GM19438 (cell line): ENCODE measurements around the gene NKAP.
"Not testable (repeated sequence)": the region's sequence is repeated elsewhere in the genome, so short reads cannot be mapped to it uniquely, and the experiment has no call there.

ENCODE experiments used
- ATAC-seq: cut with Tn5 transposase; IDR thresholded peaks from one replicate; pipeline ENCODE4 v1.9.1; 2021; ENCODE audit warnings: low read depth; ENCODE audit not compliant: unreplicated experiment

The NKAP gene

DNA sequence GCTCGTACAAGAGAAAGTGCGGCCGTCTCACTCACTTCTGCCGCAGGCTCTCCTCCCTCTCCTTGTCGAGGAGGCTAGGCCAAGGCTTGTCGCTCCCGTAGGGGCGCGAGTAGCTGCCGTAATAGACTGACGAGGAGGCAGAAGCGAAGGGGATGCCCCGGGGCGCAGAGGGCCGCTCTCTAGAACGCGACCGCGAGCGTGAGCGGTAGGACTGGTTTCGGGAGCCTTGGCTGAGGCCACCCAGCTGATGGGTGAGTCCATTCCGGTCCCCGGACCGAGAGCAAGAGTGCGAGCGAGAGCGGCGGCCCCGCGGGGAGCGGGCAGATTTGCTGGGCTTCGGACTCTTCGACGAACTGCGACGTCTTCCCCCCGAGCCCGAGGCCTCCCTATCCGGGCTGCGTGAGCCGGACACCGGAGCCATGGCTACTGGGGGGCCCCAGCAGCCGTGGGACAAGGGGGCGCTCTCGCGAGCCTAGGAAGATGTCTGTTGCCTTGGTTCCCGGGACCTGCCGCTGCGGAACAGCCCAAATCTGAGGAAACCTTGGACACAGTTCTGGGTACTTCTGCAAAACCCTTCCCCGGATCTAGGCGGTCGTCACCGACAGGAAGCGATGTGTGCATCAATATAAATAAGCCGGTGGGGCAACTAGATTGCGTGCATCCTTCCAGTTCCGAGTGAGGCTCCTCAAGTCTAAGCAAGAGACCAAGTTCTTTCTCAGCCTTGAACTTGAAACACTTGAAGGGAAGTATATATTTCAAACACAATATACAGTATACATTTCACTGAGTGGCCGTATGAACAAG is at the start of gene NKAP:
Gene NKAP (minus strand): TSS at position 567 of the 804 bp plus-strand sequence. CDS start 146 bp downstream, at position 421.
- peak; percentile 81 for ATAC-seq

- ATAC-seq = no peak
These were observed 47.6 kb upstream of the NKAP start for GRCh38 chrX:119991005-119991787.

DNA sequence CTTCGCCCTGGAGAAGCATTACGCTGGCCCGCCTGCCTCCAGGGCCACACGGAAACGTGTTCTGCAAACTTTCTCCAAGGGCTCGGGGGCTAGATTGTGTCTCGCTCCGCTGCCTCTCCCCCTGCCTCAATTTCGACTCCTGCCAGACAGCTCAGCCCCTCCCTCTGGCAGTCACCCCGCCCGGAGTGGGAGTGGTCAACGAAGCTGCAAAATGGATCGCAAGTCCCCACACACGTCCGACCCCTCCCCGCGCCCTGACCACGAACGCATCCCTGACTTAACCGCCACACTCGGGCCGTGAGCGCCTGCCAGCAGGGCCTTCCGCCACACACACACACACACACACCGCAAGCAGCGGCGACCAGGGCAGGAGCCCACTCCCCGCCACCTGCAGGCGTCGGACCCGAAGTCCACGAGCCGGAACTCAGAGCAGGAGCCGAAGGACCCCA is 47.0 kb upstream of the NKAP start:
- no peak for ATAC-seq

GRCh38 chrX:119989905-119990555 is 46.5 kb upstream of the NKAP start:
- no peak for ATAC-seq

- no peak for ATAC-seq
These were observed 42.7 kb upstream of the NKAP start for GRCh38 chrX:119986203-119986602.

DNA sequence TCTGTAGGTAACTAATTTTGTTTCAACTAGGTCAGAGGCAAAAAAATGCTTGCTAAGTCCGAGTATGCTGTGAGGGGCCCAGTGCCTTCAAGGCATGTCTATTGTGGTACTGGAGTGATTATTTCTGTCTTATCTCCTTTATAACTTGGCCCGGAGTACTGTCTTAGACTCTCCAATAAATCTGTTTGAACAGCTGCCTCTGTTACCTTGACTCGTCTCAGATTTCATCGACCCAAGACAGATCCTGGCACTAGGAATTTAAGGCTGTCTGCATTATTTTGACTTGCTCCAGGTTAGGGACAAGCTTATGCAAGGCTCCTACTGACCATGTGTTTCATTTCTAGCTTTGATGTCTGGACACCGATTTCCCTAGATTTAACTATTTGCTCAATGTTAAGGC is 41.1 kb upstream of the NKAP start:
- ATAC-seq = no peak

DNA sequence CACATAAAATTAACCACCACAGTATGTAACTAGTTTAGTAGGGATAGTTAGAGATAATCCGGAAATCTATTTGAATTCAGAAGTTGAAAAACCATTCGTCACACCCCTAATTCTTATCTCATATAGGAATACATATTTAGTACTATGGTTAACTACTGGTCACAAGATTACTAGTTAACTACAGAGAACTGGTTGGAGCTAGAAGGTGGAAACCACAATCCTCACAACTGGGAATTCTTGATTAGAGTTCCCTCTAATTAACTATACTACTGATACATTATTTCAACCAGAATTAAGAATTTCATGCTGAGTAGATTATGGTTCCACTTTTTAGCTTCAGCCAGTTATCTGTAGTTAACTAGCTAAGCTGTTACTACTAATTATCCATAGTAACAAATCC is 39.9 kb upstream of the NKAP start:
- ATAC-seq = no peak

DNA sequence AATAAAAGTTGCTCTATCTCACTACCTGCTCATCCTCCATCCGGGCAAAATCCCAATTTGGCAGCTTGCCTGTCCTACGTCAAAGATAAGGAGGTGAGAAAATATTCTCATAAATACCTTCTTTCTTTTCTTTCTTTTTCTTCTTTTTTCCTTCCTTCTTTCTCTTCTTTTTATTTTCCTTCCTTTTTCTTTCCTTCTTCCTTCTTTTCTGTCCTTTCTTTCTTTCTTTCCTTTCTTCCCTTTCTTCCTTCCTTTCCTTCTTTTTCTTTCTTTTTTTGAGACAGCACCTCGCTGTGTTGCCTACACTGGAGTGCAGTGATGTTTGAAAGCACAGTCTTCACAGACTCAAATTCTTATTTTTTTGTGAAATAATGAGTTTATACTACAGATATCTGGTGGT is 38.6 kb upstream of the NKAP start:
- no peak for ATAC-seq

DNA sequence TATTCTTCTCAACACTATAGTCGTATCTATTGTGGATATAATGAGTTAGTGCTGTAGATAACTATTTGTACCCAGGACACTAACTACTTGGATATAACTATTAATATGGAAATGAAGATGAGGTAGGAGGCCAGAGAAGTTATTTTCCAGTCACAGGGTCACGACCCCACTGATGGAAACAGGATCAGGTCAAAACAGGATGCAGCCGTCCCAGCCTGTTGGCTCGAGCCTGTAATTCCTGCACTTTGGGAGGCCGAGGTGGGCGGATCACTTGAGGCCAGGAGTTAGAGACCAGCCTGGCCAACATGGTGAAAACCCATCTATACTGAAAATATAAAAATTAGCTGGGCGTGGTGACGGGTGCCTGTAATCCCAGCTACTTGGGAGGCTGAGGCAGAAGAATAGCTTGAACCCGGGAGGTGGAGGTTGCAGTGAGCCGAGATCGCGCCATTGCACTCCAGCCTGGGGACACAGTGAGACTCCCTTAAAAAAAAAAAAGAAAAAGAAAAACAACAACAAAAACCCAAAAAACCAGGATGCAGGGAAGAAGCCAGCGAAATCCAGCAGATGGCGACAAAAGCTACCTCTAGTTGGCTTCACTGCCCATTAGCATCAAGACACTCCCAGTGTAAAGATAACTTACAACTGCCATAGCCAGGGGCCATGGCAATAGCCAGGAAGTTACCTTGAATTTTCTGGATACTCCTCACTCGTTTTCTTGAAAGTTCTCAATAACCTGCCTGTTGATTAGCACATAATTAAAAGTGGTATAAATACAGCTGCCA is 37.9 kb upstream of the NKAP start:
- ATAC-seq = no peak

- ATAC-seq = not testable (repeated sequence)
These were observed 33.6 kb upstream of the NKAP start for GRCh38 chrX:119977172-119977571.

DNA sequence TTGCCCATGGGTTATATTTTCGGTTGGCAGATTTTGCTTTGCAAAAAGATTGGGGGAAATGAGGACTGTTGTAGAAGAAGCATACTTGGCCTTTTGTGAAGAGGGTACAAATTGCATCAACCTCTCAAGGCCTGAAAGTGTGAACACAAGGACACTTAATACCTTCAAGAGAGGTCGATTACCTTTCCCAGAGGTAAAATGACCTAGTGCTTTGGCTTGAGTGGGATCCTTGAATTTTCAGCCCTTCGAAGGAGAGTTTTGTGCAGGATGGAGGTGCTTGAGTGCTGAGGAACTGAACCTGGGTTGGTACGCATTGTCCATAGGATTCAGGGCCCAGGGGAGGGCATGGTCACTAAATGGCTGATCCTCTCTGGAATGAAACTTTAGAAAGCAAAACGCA is 27.6 kb upstream of the NKAP start:
- ATAC-seq = no peak

- ATAC-seq = no peak
These were observed 27.0 kb upstream of the NKAP start for GRCh38 chrX:119970574-119970973.

DNA sequence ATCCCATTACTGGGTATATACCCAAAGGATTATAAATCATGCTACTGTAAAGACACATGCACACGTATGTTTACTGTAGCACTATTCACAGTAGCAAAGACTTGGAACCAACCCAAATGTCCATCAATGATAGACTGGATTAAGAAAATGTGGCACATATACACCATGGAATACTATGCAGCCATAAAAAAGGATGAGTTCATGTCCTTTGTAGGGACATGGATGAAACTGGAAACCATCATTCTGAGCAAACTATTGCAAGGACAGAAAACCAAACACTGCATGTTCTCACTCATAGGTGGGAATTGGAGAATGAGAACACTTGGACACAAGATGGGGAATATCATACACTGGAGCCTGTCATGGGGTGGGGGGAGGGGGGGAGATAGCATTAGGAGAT is 23.3 kb upstream of the NKAP start:
- not testable (repeated sequence) for ATAC-seq

GRCh38 chrX:119960625-119961024 is 17.1 kb upstream of the NKAP start:
- no peak for ATAC-seq

DNA sequence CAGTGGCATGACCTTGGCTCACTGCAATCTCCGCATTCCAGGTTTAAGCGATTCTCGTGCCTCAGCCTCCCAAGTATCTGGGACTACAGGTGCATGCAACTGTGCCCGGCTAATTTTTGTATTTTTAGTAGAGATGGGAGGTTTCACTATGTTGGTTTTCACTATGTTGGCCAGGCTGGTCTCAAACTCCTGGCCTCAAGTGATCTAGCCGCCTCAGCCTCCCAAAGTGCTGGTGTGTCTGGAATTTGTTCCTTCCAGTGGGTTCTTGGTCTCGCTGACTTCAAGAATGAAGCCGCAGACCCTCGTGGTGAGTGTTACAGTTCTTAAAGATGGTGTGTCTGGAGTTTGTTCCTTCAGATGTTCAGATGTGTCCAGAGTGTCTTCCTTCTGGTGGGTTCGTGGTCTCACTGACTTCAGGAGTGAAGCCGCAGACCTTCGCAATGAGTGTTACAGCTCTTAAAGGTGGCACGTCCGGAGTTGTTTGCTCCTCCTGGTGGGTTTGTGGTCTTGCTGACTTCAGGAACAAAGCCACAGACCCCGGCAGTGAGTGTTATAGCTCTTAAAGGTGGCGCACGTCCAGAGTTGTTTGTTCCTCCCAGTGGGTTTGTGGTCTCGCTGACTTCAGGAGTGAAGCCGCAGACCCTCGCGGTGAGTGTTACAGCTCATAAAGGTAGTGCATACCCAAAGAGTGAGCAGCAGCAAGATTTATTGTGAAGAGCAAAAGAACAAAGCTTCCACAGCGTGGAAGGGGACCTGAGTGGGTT is 12.4 kb upstream of the NKAP start:
- ATAC-seq = not testable (repeated sequence)

DNA sequence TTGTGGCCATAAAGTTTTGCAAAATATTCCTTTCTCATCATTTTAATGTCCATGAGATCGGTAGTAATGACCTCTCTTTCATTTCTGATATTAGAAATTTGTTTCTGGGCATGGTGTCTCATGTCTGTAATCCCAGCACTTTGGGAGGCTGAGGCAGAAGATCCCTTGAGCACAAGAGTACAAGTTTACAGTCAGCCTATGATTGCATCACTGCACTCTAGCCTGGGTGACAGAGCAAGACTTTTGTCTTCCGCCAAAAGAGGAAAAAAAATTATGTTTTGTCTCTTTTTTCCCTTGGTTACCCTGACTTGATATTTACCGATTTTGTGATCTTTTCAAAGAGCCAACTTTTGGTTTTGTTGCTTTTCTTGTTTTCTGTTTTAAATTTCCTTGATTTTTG is 10.8 kb upstream of the NKAP start:
- no peak for ATAC-seq

DNA sequence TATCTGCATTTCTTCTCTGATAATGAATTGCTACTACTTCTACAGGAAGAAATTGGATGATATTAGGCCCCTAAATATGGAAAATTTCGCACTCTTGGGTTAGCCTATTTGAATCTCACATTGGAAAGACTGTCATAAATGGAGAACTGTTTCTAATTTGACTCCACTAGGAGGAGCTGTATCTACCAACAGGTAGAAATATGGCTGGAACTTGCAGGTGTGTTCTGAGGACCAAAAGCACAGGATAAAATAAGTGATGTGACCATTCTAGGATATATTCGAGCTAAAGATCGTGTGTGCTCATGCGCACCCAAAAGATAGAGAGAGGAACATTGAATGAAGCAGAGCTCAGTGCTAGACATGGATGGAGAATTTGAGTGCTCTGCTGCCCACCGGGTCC is 4.8 kb upstream of the NKAP start:
- no peak for ATAC-seq

DNA sequence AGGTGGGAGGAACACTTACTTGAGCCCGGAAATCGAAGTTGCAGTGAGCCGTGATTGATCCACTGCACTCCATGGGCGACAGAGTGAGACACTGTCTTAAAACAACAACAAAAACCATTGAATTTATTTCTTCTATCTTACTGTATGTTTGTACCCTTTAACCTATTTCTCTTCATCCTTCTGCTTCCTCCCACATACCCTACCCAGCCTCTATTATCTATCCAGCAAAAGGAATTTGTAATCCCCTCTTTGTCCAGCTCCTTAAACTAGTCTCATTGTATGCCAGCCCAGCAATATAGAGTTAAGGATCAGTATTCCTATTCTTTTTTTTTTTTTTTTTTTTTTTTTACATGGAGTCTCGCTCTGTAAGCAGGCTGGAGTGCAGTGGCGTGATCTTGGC is 1.9 kb upstream of the NKAP start:
- ATAC-seq = no peak

DNA sequence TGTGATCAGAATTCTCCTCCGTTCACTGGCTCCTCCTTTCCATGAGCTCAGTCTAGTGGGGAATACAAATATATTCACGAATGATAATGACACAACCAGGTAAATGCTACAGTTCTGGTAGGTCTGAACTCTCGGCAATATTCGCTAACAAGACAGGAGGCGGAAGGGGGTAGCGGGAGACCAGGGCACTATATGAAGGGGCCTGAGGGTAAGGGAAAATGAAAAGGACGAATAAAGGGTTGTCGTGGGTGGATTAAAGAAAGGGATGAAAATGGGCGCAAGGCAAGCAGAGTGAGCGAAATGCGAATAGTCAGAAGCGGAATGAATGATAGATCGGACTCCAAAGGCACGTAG is 743 bp downstream of the NKAP start:
- no peak for ATAC-seq
